Measurements from ENCODE around the gene GRP.

GRP gene

DNA sequence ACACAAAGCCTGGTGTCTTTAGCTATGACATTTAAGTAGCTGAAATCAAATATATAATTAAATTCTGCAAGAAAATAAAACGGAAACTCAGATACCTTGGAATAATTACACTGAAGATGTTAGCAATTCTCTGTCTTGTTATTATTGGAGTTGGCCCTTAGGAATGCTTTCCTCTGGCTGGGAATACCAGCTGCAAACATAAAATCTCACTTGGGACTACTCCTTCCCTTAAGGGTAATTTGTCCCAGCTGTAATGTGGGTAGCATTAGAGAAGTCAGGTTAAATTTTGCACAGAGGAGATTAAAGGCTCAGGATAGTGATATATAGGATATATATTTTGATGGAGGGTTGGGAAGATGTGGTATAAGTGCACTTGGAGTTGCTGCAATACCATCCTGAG, 37.3 kb upstream of the GRP start:
- no peak for TF ChIP-seq TAF1 (IDR thresholded peaks at IDR 0.05; ENCODE audit: borderline replicate concordance, insufficient read depth, low read length)

DNA sequence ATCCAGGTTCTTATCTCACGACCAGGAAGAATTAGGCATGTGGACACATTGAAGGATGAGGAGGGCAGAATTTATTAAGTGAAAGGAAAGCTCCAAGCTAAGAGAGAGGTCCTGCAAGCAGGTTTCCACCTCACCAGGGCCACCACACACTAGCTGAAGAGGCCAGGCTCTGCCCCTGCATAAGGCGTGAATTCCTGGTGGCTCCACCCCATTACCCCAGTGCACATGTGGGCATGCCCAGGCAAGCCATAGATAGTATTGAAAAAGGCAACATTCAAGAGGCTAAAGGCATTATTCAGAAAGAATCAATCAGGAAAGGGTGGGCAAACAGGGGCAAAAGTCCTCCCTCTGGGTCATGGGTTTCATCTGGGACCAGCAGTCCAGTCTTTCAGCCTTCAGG, 30.9 kb upstream of the GRP start:
- TF ChIP-seq, protein P1, sequence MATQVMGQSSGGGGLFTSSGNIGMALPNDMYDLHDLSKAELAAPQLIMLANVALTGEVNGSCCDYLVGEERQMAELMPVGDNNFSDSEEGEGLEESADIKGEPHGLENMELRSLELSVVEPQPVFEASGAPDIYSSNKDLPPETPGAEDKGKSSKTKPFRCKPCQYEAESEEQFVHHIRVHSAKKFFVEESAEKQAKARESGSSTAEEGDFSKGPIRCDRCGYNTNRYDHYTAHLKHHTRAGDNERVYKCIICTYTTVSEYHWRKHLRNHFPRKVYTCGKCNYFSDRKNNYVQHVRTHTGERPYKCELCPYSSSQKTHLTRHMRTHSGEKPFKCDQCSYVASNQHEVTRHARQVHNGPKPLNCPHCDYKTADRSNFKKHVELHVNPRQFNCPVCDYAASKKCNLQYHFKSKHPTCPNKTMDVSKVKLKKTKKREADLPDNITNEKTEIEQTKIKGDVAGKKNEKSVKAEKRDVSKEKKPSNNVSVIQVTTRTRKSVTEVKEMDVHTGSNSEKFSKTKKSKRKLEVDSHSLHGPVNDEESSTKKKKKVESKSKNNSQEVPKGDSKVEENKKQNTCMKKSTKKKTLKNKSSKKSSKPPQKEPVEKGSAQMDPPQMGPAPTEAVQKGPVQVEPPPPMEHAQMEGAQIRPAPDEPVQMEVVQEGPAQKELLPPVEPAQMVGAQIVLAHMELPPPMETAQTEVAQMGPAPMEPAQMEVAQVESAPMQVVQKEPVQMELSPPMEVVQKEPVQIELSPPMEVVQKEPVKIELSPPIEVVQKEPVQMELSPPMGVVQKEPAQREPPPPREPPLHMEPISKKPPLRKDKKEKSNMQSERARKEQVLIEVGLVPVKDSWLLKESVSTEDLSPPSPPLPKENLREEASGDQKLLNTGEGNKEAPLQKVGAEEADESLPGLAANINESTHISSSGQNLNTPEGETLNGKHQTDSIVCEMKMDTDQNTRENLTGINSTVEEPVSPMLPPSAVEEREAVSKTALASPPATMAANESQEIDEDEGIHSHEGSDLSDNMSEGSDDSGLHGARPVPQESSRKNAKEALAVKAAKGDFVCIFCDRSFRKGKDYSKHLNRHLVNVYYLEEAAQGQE (IDR thresholded peaks at IDR 0.05; ENCODE audit: insufficient read depth in 1 of 2, low read depth in 2 of 2, low read length in 2 of 2) = no peak
- TF ChIP-seq POLR2AphosphoS5 (IDR thresholded peaks at IDR 0.05; ENCODE audit: low read depth, low read length) (no peak), TAF1 (IDR thresholded peaks at IDR 0.05; ENCODE audit: borderline replicate concordance, insufficient read depth, low read length) (no peak), SIN3A (IDR thresholded peaks at IDR 0.05; ENCODE audit: borderline replicate concordance, insufficient read depth, low read length) (no peak), FOXP2 (optimal IDR thresholded peaks at IDR 0.05; ENCODE audit: borderline replicate concordance, extremely low read depth, extremely low read length, insufficient read depth) (no peak)

DNA sequence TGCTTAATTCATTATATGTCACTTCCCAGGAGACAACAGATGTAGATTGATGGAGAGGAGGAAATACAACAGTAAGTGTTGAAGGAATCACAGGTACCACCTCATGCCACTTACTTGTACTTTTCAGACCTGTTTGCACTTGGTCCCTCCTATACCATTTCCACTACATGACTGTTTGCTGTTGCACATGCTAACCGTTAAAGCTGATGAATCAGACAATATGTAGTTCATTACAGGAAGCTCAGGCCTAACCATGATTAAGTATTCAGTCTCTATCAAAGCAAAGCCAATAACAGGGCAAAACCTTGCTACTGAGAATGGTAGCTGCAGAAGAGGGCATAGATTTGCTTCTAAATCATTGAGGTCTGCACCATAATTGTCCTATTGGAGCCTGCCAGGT, 30.2 kb upstream of the GRP start:
- TF ChIP-seq SIN3A (IDR thresholded peaks at IDR 0.05; ENCODE audit: borderline replicate concordance, insufficient read depth, low read length) = no peak

DNA sequence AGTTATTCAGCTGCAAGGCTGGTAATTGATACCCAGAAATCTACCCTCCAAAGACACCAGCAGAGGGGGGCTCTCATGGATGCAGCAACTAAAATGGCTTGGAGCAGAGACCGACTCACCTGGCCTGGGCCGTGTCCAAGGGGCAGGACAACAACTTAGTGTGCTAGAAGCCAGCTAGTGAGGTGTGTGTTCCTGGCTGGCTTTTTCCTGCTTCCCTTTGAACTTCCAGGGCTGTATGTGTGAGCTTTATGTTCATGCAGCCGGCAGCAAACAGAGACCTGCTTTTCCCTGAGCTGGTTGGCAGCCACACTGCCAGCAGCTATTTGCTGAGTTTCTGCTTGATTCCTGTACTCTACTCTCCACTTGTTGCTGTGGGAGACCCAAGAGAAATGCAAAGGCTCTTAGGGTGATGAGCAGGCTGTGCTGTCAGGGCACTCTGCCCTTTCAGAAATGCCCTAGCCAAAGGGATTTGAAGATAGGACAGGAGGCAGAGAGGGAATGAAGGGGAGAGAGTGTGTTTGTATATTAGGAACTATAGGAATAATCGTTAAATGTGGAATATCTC, 23.7 kb upstream of the GRP start:
- no peak for TF ChIP-seq POLR2AphosphoS5 (IDR thresholded peaks at IDR 0.05; ENCODE audit: low read depth, low read length)
- no peak for TF ChIP-seq TAF1 (IDR thresholded peaks at IDR 0.05; ENCODE audit: borderline replicate concordance, insufficient read depth, low read length)
- no peak for TF ChIP-seq SIN3A (IDR thresholded peaks at IDR 0.05; ENCODE audit: borderline replicate concordance, insufficient read depth, low read length)
- no peak for TF ChIP-seq FOXP2 (optimal IDR thresholded peaks at IDR 0.05; ENCODE audit: borderline replicate concordance, extremely low read depth, extremely low read length, insufficient read depth)

DNA sequence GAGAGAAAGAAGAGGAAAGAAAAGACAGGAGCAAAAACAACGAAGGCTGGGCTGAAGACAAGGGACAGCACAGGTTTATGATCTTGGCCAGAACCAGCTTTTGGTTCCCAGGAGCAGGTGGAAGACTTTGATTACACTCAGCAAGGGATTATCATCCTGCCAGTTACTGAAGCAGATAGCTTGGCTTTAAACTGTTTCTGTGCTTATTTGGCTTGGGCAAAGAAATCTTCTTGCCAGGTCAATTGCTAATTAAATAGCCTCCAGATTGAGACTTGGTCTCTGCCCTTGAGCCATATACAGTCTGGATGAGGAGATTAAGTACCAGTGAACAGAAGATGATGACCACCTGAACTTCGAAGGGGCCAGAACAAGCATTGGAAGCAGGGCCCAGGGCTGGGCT, 22.3 kb upstream of the GRP start:
- TF ChIP-seq TAF1 (IDR thresholded peaks at IDR 0.05; ENCODE audit: borderline replicate concordance, insufficient read depth, low read length) (no peak), POLR2AphosphoS5 (IDR thresholded peaks at IDR 0.05; ENCODE audit: low read depth, low read length) (no peak), SIN3A (IDR thresholded peaks at IDR 0.05; ENCODE audit: borderline replicate concordance, insufficient read depth, low read length) (no peak), FOXP2 (optimal IDR thresholded peaks at IDR 0.05; ENCODE audit: borderline replicate concordance, extremely low read depth, extremely low read length, insufficient read depth) (no peak)
- TF ChIP-seq, protein P1 (IDR thresholded peaks at IDR 0.05; ENCODE audit: insufficient read depth in 1 of 2, low read depth in 2 of 2, low read length in 2 of 2) = no peak

DNA sequence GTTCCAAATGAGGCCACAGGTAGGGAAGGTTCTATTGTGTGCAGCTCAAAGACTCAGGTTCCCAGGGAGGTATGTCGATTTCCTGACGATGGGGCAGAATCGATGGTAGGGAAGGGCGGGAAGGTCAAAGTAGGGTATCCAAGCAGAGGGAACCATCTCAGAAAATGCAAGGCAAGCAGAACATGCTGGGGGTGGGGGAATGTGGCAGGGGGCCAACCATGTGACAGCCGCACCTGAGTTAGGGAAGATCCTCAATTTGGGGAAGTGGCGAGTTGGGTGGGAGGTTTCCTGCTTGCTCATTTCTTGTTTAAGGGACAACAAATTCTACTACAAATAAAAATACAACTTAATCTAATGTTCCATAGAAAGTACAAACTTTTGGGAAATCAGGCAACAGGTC, 21.7 kb upstream of the GRP start:
- TF ChIP-seq TAF1 (IDR thresholded peaks at IDR 0.05; ENCODE audit: borderline replicate concordance, insufficient read depth, low read length) (no peak), SIN3A (IDR thresholded peaks at IDR 0.05; ENCODE audit: borderline replicate concordance, insufficient read depth, low read length) (no peak), FOXP2 (optimal IDR thresholded peaks at IDR 0.05; ENCODE audit: borderline replicate concordance, extremely low read depth, extremely low read length, insufficient read depth) (no peak), POLR2AphosphoS5 (IDR thresholded peaks at IDR 0.05; ENCODE audit: low read depth, low read length) (no peak)
- TF ChIP-seq, protein P1 (IDR thresholded peaks at IDR 0.05; ENCODE audit: insufficient read depth in 1 of 2, low read depth in 2 of 2, low read length in 2 of 2) = no peak

DNA sequence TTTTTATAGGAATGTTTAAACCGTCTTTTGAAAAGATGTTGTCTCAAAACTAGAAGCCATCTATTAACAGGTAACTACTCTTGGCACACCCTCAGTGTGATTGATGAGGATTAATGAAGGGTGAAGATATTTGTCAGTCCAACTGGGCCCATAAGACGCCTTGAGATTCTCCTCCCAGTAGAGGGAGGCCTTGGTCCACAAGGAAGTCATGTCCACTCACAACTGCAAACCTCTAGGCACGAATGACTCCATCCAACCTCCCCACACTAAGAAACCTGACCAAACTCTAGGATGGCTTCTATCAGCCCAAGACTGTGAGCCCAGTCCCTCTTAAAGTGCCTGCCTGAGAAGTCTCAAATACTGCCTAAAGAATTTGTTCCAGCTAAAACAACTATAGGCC, 19.2 kb upstream of the GRP start:
- TF ChIP-seq POLR2AphosphoS5 (IDR thresholded peaks at IDR 0.05; ENCODE audit: low read depth, low read length) (no peak), FOXP2 (optimal IDR thresholded peaks at IDR 0.05; ENCODE audit: borderline replicate concordance, extremely low read depth, extremely low read length, insufficient read depth) (no peak), TAF1 (IDR thresholded peaks at IDR 0.05; ENCODE audit: borderline replicate concordance, insufficient read depth, low read length) (no peak)
- TF ChIP-seq, protein P1 (IDR thresholded peaks at IDR 0.05; ENCODE audit: insufficient read depth in 1 of 2, low read depth in 2 of 2, low read length in 2 of 2) = no peak

All from PFSK-1 (cell line).